NK-92 (cell line): Measurements from ENCODE around the gene MAGOHB.
"Not testable (repeated sequence)": the region's sequence is repeated elsewhere in the genome, so short reads cannot be mapped to it uniquely, and the experiment has no call there.

Experiments
- DNase-seq: peaks from one replicate; lab custom pipeline; 2025; ENCODE audit not compliant: unreplicated experiment; lab: John Stamatoyannopoulos, UW

The MAGOHB gene

GRCh38 chr12:10613349-10614055 is at the start of gene MAGOHB:
Gene MAGOHB (minus strand): TSS chr12:10613609. CDS start chr12:10613532, 77 bp downstream.
- peak; percentile 76 for DNase-seq

- no peak for DNase-seq
Measured at GRCh38 chr12:10661338-10661737, 47.9 kb upstream of the MAGOHB start.

GRCh38 chr12:10654003-10654402 is 40.6 kb upstream of the MAGOHB start:
- DNase-seq: no peak

- no peak for DNase-seq
Measured at GRCh38 chr12:10652192-10652591, 38.8 kb upstream of the MAGOHB start.

- DNase-seq: not testable (repeated sequence)
Measured at GRCh38 chr12:10646576-10646975, 33.2 kb upstream of the MAGOHB start.

- no peak for DNase-seq
Measured at GRCh38 chr12:10645910-10646309, 32.5 kb upstream of the MAGOHB start.

- DNase-seq: no peak
Measured at GRCh38 chr12:10641735-10642500, 28.5 kb upstream of the MAGOHB start.

GRCh38 chr12:10638728-10639127 is 25.3 kb upstream of the MAGOHB start:
- DNase-seq: no peak

- no peak for DNase-seq
Measured at GRCh38 chr12:10636611-10637010, 23.2 kb upstream of the MAGOHB start.

- no peak for DNase-seq
Measured at GRCh38 chr12:10636124-10636523, 22.7 kb upstream of the MAGOHB start.

- DNase-seq: no peak
Measured at GRCh38 chr12:10635306-10635705, 21.9 kb upstream of the MAGOHB start.

GRCh38 chr12:10634427-10634826 is 21.0 kb upstream of the MAGOHB start:
- no peak for DNase-seq

- DNase-seq: no peak
Measured at GRCh38 chr12:10633541-10633940, 20.1 kb upstream of the MAGOHB start.

- no peak for DNase-seq
Measured at GRCh38 chr12:10632226-10632625, 18.8 kb upstream of the MAGOHB start.

- DNase-seq: no peak
Measured at GRCh38 chr12:10624605-10625004, 11.2 kb upstream of the MAGOHB start.

GRCh38 chr12:10623131-10623530 is 9.7 kb upstream of the MAGOHB start:
- DNase-seq: no peak

GRCh38 chr12:10621278-10621677 is 7.9 kb upstream of the MAGOHB start:
- no peak for DNase-seq

GRCh38 chr12:10620078-10620779 is 6.8 kb upstream of the MAGOHB start:
- DNase-seq: no peak

GRCh38 chr12:10618338-10618987 is 5.1 kb upstream of the MAGOHB start:
- DNase-seq: no peak

GRCh38 chr12:10617863-10618262 is 4.5 kb upstream of the MAGOHB start:
- no peak for DNase-seq

- DNase-seq: no peak
Measured at GRCh38 chr12:10615532-10615931, 2.1 kb upstream of the MAGOHB start.

- DNase-seq: no peak
Measured at GRCh38 chr12:10614056-10614370, 604 bp upstream of the MAGOHB start.
